Measurements from ENCODE around the gene ENTPD8. TPM values are rescaled to one million over a fixed set of nuclear protein-coding genes. Genes with fewer than 3 reads are reported as not detected.
A peak's percentile ranks its signal among the peaks of the same experiment; 100 is the strongest.

Gene ENTPD8, protein sequence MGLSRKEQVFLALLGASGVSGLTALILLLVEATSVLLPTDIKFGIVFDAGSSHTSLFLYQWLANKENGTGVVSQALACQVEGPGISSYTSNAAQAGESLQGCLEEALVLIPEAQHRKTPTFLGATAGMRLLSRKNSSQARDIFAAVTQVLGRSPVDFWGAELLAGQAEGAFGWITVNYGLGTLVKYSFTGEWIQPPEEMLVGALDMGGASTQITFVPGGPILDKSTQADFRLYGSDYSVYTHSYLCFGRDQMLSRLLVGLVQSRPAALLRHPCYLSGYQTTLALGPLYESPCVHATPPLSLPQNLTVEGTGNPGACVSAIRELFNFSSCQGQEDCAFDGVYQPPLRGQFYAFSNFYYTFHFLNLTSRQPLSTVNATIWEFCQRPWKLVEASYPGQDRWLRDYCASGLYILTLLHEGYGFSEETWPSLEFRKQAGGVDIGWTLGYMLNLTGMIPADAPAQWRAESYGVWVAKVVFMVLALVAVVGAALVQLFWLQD
- total RNA-seq: not detected

DNA sequence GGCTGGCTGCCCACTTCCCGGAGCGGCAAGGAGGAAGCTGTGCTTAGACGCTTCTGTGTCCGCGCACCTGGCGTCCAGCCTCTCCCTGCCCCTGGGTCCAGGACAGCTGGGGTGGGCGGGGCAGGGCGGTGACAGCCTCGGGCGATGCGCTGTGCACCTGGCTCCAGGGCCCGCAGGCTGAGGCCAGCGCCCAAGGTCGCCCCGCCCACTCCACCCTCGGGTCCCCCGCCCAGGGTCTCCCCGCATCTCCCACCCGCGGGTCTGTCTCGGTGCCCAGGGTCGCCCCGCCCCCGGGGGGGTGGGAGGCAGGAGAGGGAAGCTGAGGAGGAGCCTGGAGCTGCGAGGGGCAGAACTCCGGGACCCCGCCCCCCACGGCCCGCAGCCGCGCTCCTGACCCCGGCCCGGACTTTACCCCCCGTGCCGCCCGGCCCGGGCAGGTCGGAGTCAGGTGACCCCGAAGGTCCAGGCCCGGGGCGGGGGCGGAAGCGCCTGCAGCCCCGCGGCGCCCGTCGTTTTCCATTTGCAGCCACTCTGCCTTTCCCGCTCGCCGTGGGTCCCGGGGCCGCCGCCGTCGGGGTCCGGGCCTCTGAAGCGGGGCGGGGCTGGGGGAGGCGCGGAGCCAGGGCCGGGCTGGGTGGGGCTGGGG lies at the start of gene ENTPD8:
Gene ENTPD8, minus strand, starts transcription at position 69 of the 646 bp plus-strand sequence. CDS start 3,072 bp downstream, outside the sequence.
- Mint-ChIP-seq H3K9me3 (no peaks in the 10 kb centered on the region), H3K4me1 (peaks cover 11% of the 10 kb centered on the region), H3K27me3 (peaks cover 37% of the 10 kb centered on the region), H3K27ac (no peak within 1 kb of the TSS), H3K4me3 (peak within 1 kb of the TSS; percentile 38), H3K36me3 (no peaks in the 10 kb centered on the region)
- DNase-seq: no peak

DNA sequence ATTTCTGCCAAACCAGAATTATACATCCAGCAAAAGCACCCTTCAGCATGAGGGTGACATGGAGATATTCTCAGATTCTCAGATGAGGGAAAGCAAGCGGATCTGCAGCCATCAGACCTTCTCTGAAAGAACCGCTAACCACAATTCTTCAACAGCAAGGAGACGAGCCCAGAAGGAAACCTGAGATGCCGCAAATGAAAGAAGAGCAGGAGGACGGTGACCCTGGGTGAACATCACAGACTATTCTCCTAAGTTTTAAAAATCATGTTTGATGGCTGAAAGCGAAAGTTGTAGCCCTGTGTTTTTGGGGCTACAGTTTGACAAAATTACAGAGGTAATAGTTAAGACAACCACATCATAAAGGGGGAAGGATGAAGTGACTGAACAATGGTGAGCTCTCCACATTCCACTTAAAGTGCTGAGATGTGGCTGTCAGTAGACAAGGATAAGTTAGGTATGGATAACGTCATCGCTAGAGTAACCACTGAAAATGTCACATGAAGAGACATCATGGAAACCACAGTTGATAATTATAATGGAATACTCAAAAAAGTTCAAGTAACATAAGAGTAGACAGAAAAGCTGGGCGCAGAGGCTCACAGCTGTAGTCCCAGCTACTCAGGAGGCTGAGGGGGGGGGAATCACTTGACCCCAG lies 49.5 kb upstream of the ENTPD8 start:
- Mint-ChIP-seq H3K4me1 (peaks cover 6% of the 10 kb centered on the region), H3K36me3 (no peaks in the 10 kb centered on the region), H3K9me3 (no peaks in the 10 kb centered on the region), H3K27me3 (no peaks in the 10 kb centered on the region), H3K27ac (no peak overlapping the region), H3K4me3 (no peak overlapping the region)
- DNase-seq: no peak

DNA sequence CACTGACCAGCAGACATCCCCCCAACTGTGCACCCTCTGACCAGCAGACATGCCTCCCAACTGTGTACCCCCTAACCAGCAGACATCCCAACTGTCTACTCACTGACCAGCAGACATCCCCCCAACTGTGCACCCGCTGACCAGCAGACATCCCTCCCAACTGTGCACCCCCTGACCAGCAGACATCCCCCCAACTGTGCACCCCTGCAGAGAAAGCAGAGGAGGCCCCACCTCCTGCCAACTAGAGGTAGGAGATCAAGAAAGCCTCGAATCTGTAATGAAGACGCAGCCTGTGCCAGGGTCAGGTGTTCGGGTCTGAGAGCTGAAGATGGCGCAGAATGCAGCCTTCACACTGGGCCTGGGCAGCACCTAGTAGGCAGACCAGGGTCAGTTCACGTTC lies 47.7 kb upstream of the ENTPD8 start:
- H3K27me3 Mint-ChIP-seq: no peaks in the 10 kb centered on the region
- H3K9me3 Mint-ChIP-seq: no peaks in the 10 kb centered on the region
- no peak overlapping the region for H3K4me3 Mint-ChIP-seq
- peaks cover 6% of the 10 kb centered on the region for H3K4me1 Mint-ChIP-seq
- no peaks in the 10 kb centered on the region for H3K36me3 Mint-ChIP-seq
- no peak overlapping the region for H3K27ac Mint-ChIP-seq
- no peak for DNase-seq

DNA sequence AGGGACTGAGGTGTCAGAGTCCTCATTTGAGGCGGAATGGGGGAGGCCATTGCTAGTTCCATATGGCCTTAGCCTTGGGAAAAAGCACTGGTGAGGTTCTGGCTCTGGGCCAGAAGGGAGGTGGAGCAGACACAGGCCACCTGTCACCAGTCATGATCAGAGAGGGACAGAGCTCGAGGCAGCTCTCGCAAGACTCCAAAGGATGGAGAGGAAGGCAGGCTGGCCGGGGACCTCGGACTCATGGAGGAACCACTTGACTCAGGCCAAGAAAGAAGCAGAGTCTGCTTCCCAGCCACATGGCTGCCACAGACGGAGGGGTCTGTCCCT lies 47.1 kb upstream of the ENTPD8 start:
- Mint-ChIP-seq H3K27me3 (no peaks in the 10 kb centered on the region), H3K4me1 (peaks cover 6% of the 10 kb centered on the region), H3K27ac (no peak overlapping the region), H3K4me3 (no peak overlapping the region), H3K9me3 (no peaks in the 10 kb centered on the region), H3K36me3 (no peaks in the 10 kb centered on the region)
- no peak for DNase-seq

DNA sequence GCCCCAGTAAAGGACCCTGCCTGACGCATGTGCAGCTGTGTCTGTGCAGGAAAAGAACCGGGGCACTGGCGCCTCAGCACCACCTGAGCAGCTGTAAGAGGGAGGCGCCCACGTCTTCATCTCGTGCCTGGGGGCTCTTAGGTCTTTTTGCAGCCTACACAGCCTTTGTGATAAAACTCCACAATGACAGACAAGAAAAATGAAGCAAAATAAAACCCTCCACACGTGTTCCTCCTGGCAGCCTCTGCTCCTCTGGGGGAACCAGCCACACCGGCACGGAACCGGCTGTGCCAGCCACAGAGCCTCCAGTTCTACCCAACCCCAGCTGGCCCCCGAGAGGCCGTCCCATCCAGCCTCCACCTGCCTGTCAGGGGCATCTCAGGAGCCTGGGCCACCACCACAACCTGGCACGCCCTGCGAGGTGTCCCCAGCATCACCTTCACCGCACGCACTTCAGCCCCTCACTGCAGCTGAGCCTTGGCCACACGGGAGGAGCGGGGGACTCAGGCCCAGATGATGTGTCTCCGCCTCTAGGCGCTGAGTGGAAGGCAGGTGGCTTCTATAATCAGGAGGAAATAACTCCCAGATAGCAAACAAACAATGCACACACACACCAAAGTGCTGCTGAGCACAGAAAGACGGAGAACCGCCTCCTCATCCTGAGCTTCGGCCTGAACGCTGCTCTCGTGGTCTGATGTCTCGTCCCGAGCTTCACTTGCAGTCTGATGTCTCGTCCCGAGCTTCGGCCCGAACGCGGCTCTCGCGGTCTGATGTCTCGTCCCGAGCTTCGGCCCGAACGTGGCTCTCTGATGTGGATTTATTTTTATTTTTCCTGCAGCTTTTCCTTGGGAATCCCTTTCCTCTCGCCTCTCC lies 46.5 kb upstream of the ENTPD8 start:
- H3K9me3 Mint-ChIP-seq: no peaks in the 10 kb centered on the region
- no peaks in the 10 kb centered on the region for H3K27me3 Mint-ChIP-seq
- peaks cover 6% of the 10 kb centered on the region for H3K4me1 Mint-ChIP-seq
- no peak for DNase-seq
- no peak overlapping the region for H3K27ac Mint-ChIP-seq
- H3K4me3 Mint-ChIP-seq: no peak overlapping the region
- no peaks in the 10 kb centered on the region for H3K36me3 Mint-ChIP-seq

DNA sequence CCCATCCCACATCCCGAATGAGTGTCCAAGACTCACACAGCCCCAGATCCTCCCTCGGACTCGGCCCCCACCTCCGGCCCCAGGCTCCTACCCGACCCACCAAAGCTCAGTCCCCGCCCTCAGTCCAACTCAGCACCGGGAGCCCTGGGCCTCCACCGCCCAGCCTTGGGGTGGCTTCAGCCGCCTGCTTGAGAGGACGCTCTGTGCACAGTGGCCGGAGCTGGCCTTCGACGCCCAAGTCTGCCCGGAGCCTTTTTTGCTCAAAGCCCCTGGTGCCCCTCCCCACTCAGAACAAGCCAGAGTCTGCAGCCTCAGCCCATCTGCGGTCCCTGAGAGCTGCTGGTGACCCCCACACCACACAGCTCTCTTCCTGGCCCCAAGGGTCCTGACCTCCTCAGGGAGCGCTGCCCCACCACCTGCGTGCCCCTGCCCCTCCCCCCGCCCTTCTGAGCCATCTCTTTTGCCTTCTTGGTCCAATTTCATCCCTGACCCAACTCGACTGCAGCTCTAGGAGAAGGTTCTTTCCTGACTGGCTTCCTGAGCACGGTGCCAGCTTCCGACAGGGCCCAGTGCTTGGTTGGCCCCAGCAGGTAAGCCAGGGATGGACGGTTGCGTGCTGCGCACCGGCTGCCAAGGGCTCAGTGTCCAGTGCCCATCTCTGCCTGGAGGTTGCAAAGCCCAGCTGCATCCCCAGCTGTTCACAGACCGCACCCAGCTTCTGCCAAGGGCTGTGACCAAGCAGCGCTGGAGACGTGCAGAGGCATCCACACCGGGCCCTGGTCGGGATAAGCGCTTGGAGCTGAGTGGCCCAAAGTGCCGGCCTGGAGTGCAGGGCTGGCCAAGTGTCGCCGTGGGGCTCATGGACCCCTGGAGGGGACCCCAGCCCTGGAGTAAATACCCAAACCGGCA lies 45.6 kb upstream of the ENTPD8 start:
- peaks cover 6% of the 10 kb centered on the region for H3K4me1 Mint-ChIP-seq
- no peaks in the 10 kb centered on the region for H3K27me3 Mint-ChIP-seq
- H3K4me3 Mint-ChIP-seq: no peak overlapping the region
- no peak for DNase-seq
- no peaks in the 10 kb centered on the region for H3K36me3 Mint-ChIP-seq
- H3K9me3 Mint-ChIP-seq: no peaks in the 10 kb centered on the region
- no peak overlapping the region for H3K27ac Mint-ChIP-seq

DNA sequence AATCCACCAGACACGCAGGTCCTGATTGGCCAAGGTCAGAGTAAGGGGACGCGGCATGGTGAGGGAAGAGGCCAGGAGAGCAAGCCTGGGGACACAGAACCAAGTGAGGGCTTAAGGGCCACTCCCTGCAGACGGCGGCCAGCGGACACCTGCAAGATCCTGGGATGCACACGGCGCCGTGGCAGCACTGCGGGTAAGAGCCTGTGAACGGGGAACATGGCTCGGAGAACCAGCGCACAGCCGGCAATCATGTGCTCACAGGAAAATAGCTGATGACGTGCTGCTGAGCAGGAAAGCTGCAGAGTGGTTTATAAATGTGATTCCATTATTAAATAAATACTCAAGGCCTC lies 45.0 kb upstream of the ENTPD8 start:
- H3K4me3 Mint-ChIP-seq: no peak overlapping the region
- H3K9me3 Mint-ChIP-seq: no peaks in the 10 kb centered on the region
- DNase-seq: no peak
- peaks cover 6% of the 10 kb centered on the region for H3K4me1 Mint-ChIP-seq
- no peaks in the 10 kb centered on the region for H3K36me3 Mint-ChIP-seq
- H3K27ac Mint-ChIP-seq: no peak overlapping the region
- H3K27me3 Mint-ChIP-seq: no peaks in the 10 kb centered on the region

DNA sequence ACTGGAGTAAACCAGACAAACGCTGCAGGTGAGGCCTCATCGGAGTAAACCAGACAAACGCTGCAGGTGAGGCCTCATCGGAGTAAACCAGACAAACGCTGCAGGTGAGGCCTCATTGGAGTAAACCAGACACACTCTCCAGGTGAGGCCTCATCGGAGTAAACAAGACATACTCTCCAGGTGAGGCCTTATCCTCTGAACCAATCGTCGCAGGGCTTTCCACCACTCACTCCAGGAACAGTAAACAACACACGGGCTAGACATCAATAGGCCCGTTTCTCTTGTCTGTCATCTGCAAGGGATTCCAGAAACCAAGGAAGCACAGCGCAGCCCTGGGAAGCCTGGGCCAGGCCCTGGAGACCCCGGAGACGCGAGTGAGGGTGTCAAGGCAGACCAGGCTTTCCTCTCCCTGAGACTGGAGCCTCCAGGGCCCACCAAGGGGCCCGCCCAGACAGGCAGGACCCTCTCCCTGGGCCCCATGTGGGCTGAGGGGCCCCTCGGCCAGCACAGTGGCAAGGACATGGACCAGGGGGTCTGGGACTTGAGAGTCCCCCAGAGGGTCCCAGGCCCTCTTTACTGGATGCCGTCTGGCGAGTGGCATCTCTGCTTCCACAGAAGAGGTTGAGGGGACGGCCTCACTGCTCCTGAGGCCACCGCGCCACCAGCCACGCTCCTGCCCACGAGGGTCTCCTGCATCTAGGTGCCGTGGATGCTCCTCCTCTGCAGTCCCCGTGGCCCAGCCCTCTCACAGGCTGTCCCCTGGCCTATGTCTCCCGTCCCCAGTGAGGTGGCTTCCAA lies 44.4 kb upstream of the ENTPD8 start:
- H3K36me3 Mint-ChIP-seq: no peaks in the 10 kb centered on the region

DNA sequence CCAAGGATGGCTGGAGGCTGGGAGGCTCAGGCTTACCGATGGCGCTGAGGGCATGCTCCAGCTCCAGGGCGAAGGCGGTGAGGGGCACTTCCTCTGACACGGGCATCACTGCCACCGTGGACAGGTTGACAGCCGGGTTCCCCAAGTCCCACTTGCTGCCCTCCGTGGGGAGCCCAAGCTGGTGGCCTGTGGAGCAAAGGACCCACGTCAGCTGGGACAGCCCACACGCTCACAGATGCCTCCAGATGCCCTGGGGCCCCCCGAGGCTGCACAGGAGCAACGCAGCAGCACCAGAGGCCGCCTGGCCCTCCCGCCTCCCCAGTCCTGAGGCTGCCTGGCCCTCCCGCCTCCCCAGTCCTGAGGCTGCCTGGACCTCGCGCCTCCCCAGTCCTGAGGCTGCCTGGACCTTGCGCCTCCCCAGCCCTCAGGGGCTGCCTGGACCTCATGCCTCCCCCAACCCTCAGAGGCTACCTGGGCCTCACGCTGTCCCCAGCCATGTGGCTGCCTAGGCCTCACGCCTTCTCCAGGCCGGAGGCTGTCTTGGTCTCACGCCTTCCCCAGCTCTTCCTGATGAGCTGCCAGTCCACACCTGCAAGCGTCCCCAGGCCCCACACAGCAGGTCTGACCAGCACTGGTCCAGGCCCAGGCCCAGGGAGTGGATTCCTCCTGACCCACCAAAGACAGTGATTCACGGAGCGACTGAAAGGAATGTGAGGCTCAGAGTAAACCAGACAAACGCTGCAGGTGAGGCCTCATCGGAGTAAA lies 43.6 kb upstream of the ENTPD8 start:
- Mint-ChIP-seq H3K27me3 (no peaks in the 10 kb centered on the region), H3K36me3 (no peaks in the 10 kb centered on the region), H3K4me1 (no peaks in the 10 kb centered on the region), H3K9me3 (no peaks in the 10 kb centered on the region), H3K27ac (no peak overlapping the region), H3K4me3 (no peak overlapping the region)
- DNase-seq: no peak

More for the DNA sequence above, 44.4 kb upstream of the ENTPD8 start:
- Mint-ChIP-seq H3K4me1 (peaks cover 4% of the 10 kb centered on the region), H3K9me3 (no peaks in the 10 kb centered on the region), H3K27ac (no peak overlapping the region), H3K27me3 (no peaks in the 10 kb centered on the region), H3K4me3 (no peak overlapping the region)
- no peak for DNase-seq

DNA sequence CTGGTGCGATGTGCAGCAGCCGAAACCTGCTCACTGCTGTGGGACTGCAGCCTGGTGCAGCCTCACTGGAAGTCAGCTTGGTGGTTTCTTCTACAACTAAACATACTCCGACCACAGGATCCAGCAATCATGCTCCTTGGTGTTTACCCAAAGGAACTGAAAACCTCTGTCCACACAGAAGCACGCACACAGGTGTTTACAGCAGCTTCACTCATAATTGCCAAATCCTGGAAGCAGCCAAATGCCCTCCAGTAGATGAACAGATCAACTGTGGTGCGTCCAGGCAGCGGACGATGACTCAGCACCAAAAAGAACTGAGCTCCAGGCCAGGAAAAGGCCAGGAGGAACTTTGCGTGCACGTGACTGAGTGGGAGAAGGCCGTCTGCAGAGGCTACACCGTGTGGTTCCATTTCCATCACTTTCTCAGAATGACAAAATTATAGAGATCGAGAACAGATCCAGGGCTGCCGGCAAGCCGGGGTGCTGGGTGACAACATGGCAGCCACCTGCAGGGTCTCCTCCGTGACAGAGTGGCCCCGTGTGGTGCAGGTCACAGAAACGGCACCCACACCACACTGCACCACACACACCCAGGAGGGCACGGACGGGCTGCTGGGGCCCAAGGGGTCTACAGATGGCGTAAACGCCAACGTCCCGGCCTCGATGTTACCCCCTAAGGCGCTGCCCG lies 41.1 kb upstream of the ENTPD8 start:
- Mint-ChIP-seq H3K36me3 (no peaks in the 10 kb centered on the region), H3K27me3 (no peaks in the 10 kb centered on the region), H3K4me3 (no peak overlapping the region), H3K9me3 (no peaks in the 10 kb centered on the region), H3K4me1 (no peaks in the 10 kb centered on the region), H3K27ac (no peak overlapping the region)
- no peak for DNase-seq

DNA sequence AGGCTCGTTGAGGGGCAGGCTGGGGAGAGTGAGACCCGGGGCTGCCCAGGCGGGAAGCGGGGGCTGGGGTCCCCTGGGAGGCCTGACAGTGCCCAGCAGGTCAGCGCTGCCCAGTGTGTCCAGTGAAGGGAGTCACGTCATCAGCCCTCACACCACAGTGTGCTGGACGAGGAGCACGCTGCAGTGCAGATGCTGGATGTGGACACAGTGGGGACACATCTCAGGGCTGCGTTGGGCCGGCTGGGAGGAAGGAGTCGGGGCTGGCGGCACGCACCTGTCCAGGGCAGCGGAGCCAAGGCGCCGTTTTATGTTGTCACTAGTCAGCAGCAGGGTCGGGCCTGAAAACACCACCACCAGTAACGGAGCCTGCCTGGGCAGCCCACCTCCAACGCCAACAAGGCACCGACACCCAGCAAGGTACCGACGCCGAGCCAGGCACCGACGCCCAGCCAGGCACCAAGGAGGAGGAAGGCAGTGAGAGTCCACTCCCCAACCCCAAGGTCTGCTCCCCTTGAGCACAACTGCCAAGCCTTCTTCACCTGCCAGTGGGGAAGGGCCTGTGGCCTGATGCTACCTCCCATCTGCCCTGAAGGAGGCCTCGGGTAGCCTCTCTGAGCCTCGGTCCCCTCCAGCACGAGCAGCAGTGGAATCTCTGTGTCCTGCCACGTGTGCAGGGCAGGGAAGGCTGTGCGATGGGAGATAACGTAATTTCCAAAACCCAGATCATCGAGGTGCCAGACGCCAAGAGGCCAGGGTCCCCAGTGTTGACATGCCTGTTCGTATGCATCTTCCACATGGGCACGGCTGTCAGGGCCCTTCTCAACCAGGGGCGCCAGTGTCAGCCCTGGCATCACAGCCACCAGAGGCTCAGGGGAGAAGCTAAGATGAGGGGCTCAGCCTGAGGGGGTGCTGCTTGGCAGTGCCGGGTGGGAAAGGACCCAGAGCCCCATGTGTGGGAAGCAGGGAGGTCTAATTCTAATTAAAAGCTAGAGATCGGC lies 39.8 kb upstream of the ENTPD8 start:
- Mint-ChIP-seq H3K9me3 (peaks cover 3% of the 10 kb centered on the region), H3K27me3 (no peaks in the 10 kb centered on the region), H3K36me3 (no peaks in the 10 kb centered on the region), H3K4me1 (no peaks in the 10 kb centered on the region), H3K27ac (no peak overlapping the region), H3K4me3 (no peak overlapping the region)
- DNase-seq: no peak
